WI38 (cell line): ENCODE results near the gene LRP8.
A peak's percentile ranks its signal among the peaks of the same experiment; 100 is the strongest.

Experiments
- H3K4me3 ChIP-seq: 2 replicates; pipeline ENCODE4 v1.5.1; 2011; ENCODE audit warnings: low read depth, mild to moderate bottlenecking, control low read depth, low read length
- TF ChIP-seq, protein P1 (sequence below): IDR thresholded peaks from 2 replicates; pipeline ENCODE4 v1.5.1; 2012; ENCODE audit warnings: low read depth, mild to moderate bottlenecking, control low read depth, low read length

The LRP8 gene

DNA sequence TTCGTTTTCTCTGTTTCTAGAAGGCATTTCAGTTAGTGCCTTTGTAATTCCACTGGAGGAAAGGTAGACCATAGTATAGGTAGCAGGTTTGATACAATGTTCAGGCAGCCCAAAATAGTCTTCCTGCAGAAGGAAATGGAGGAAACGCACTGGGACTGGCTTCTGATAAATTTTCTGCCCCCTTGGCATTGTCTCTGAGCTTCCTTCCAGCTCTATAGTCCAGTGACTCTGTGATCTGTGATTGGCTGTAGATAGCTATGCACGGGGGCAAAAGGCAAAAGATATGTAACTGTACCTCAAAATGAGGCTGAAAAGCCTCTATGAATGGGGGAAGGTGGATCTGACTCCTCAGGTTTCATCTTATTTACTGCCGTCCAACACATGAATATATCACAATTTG lies 83.7 kb downstream of the LRP8 start:
- TF ChIP-seq, protein P1, sequence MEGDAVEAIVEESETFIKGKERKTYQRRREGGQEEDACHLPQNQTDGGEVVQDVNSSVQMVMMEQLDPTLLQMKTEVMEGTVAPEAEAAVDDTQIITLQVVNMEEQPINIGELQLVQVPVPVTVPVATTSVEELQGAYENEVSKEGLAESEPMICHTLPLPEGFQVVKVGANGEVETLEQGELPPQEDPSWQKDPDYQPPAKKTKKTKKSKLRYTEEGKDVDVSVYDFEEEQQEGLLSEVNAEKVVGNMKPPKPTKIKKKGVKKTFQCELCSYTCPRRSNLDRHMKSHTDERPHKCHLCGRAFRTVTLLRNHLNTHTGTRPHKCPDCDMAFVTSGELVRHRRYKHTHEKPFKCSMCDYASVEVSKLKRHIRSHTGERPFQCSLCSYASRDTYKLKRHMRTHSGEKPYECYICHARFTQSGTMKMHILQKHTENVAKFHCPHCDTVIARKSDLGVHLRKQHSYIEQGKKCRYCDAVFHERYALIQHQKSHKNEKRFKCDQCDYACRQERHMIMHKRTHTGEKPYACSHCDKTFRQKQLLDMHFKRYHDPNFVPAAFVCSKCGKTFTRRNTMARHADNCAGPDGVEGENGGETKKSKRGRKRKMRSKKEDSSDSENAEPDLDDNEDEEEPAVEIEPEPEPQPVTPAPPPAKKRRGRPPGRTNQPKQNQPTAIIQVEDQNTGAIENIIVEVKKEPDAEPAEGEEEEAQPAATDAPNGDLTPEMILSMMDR: no peak
- H3K4me3 ChIP-seq: no peak overlapping the region

DNA sequence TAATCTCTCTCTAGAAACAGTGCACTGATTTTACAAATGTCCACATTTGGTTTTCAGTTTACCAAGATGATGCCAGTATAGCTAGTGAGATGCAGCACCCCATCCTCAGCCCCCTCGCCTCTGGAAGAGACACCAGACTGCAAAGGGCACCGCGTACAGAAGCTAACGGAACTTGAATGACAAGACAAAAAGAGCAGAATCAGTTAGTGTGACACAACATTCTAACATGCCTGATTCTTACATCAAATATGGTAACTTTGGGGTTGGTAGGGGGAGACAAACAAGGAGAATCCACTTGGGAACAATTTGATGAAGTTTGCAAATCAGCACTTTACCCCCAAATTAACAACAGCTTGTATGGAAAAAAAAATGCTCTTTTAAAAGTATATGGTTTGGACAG lies 85.5 kb downstream of the LRP8 start:
- no peak overlapping the region for H3K4me3 ChIP-seq
- TF ChIP-seq, protein P1: no peak

DNA sequence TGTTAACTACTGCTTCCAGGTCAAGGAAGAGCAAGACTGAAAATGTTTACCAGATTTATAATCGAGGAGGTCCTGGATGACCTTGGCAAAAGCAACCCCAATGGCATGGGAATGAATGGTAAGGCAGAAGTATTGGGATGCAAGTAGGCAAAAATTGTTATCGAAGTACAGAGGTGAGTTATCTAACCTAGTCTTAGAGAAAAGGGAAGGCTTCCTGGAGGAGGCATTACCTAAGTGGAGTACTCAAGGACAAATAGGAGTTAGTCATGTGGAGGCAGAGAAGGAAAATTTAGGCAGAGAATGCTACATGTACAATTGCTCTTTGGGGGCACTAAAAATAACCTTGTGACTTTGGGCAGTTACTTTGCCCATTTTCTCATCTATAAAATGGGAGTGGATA lies 86.0 kb downstream of the LRP8 start:
- TF ChIP-seq, protein P1: no peak
- no peak overlapping the region for H3K4me3 ChIP-seq

DNA sequence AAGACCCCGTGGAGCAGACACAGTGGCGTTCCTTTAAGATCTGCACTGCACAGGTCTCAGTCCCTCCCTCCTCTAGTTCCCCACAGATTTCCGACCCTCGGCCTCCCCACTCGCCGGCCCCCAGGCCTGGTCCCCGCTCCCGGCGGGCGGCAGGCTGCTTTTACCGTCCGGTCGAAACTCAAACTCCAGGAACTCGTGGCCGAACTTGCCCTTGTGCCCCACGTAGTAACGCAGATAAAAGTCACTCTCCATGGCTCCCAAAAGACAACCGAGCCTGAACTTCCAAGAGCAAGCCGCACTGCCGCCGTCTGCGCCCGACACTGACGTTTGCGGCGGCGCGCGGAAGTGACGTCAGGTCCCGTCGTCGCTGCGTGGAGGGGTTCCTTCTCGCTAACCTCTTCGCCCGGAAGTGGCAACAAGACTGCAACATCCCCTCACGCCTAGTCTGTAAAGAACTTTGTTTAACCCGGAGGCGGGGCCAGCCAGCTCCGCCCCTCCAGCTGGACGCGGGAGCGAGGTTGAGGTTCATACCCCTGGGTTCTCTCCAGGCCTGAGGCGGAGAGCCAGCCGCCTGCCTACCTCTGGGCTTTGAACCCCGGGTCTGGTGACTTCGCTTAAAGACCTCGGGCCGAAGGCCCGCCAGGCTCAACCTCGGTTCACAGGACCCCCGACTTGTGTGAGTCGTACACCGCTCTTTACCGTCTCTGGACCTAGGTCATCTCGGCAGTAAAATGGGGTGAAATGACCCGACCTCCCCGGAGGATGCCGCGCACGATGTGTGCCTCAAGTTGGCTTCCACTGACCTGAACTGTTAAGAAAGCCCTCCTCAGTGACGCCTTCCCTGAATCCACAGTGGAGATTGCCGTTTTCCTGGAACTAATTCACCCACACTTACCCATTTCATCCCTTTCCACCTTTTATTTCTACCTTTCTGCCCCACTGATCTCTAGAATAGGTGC lies 89.4 kb downstream of the LRP8 start, which contains the start of gene MAGOH:
TSS of gene MAGOH (minus strand) at position 322 of the 959 bp plus-strand sequence. CDS start at position 252, 70 bp downstream.
- TF ChIP-seq, protein P1: no peak
- peak within 1 kb of the TSS; percentile 79 for H3K4me3 ChIP-seq

- TF ChIP-seq, protein P1: no peak
- peak overlapping the region; percentile 79 for H3K4me3 ChIP-seq
Observed at GRCh38 chr1:53237638-53238037, 90.2 kb downstream of the LRP8 start.

- H3K4me3 ChIP-seq: peak overlapping the region; percentile 81
- TF ChIP-seq, protein P1: no peak
Observed at GRCh38 chr1:53220962-53221286, 106.9 kb downstream of the LRP8 start.
